Panc1 (cell line): ENCODE measurements around the gene PINK1.

Experiments used
- CTCF ChIP-seq: fragments of 450-650 bp; IDR thresholded peaks from 2 replicates; pipeline ENCODE4 v1.5.1; 2017; ENCODE audit warnings: mild to moderate bottlenecking
- POLR2AphosphoS5 ChIP-seq: IDR thresholded peaks from 2 replicates; pipeline ENCODE4 v1.6.1; 2012; ENCODE audit warnings: mild to moderate bottlenecking, low read depth, low read length, moderate library complexity
- REST ChIP-seq, 2 experiments: IDR thresholded peaks; 2 replicates each; pipeline ENCODE4 v1.6.1; 2011 to 2012; ENCODE audit warnings: low read depth in 2 of 2, control low read depth in 1 of 2, low read length in 1 of 2, mild to moderate bottlenecking in 1 of 2, moderate library complexity in 1 of 2; ENCODE audit not compliant: insufficient read depth in 1 of 2
- SIN3A ChIP-seq: IDR thresholded peaks from 2 replicates; pipeline ENCODE4 v1.6.1; 2012; ENCODE audit warnings: low read depth, mild to moderate bottlenecking, low read length, moderate library complexity, borderline replicate concordance; ENCODE audit not compliant: insufficient read depth
- TCF7L2 ChIP-seq: IDR thresholded peaks from 2 replicates; pipeline ENCODE4 v1.6.1; 2011; ENCODE audit warnings: mild to moderate bottlenecking, low read depth, low read length, inconsistent platforms

GRCh38 chr1:20618550-20618949 is 14.7 kb upstream of the PINK1 start:
- no peak for TF ChIP-seq CTCF
- TF ChIP-seq TCF7L2 = no peak
- TF ChIP-seq SIN3A = no peak
- no peak for TF ChIP-seq POLR2AphosphoS5
- no peak for TF ChIP-seq REST (IDR thresholded peaks at IDR 0.05; ENCODE audit: insufficient read depth in 1 of 2, low read depth in 2 of 2, low read length in 1 of 2)
